GF-D8 (cell line): ENCODE measurements around the gene CD48.
A peak's percentile ranks its signal among the peaks of the same experiment; 100 is the strongest.

Source experiments
- DNase-seq: peaks from one replicate; lab custom pipeline; 2025; lab: John Stamatoyannopoulos, UW

CD48 gene

DNA sequence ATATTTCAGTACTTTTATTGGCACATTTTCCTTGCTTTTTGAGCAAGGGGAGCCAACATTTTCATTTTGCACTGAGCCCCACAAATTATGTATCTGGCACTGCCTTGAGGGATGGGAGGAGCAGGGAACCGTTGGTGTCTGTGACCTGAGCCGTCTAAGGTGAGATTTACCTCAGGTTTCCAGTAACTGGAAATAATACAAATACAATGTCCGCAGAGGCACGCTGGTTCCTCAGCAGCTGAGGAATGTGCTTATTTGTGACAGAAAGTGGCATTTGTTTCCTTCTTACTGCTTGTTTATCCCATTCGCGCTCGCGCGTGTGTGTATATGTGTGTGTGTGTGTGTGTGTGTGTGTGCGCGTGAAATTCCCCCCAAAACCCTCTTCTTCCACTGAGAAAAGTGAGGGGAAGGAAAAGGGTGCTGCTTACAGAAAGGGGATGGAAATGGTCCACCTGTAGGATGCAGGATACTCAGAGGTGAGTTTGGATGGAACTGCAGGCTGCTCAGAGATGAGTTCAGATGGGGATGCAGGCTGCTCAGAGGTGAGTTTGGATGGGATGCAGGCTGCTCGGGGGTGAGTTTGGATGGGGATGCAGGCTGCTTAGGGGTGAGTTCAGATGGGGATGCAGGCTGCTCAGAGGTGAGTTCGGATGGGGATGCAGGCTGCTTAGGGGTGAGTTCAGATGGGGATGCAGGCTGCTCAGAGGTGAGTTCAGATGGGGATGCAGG, 34.6 kb downstream of the CD48 start:
- no peak for DNase-seq

DNA sequence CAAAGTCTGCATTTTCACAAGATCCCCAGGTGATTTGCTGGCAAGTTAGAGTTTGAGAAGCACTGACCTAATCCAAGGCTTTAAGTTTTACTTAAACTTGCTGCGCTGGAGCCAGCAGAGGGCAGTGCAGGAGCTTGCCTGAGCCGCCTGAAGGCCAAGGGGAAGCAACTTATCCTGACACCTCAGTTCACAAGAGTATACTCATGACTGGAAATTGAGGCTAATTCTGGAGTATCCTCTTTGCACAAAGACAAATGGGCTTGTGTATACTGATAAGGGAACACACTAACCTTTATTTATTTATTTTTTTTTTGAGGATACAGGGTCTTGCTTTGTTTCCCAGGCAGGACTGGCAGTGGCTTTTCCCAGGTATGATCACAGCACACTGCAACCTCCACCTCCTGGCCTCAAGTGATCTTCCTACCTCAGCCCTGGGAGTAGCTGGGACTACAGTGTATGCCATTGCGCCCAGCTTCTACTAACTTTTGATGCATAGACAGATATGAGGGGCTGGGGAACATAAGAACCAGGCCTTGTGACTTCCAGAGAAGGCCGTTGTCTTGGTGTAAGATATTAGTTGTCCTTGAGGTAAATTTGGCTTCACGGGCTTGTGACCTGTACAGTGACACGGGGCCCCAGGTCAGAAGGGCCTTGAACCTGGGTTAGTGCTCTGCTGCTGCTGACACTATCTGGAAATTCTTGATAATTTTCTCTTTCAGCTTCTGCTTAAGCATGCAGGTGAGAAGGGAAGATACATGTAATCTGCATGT, 35.8 kb downstream of the CD48 start:
- DNase-seq = peak; percentile 20

DNA sequence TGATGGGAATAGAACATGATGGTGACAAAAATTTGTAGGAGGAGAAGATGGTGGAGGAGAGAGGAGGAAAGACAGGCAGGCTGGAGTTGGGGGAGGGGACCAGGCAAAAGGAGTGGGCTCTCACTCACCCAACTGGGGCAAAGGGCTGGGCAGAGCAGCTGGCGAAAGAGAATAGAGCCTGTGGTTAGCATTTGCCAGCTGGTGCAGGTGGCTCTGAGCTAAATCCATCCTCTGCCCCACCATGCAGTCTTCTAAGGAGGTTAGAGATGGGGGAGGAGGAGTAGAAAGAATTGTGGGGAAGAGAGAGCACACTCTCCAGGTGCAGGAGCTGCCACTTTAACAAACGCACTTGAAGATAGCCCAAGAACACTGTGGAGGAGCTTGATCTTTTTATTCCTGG, 37.2 kb downstream of the CD48 start:
- DNase-seq = no peak

DNA sequence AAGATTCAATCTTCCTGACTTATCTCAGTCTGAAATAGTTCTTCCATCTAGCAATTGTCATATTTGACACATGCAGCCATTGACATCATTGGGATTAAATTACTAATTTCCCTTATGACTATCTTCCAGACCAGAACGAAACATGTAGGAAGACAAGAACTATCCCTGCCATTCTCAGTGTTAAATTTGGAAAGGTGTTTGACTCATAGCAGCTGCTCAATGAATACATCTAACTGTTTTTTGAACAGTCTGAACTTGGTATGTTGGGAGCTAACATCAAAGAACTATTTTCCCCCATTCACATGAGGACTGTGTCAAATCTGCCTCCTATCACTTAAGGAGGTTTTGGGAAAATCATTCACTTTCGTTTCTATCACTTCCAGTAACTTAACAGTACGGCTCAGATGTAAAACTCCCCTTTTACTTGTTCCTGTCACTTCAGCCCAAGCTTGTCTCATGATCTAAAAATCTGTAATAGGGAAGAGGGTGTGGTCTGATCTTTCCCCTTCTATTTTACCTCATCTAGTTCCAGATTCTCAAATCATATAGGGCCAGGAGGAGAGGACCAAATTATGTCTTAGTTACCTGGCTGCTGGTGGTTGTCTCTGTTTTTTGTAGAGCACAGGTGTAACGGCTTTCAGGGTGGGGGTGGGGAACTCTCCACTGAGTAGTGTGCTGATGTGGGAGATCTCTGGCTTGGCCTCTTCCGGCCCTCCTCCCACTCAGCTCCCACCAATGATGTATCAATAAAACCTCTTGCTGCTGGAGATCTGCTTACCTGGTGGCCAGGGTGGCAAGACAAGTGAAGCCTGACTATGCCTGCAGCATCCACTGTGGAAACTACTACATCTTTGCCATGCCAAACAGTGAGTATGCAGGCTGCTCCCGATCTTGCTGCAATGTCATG, 38.6 kb downstream of the CD48 start:
- DNase-seq = no peak

DNA sequence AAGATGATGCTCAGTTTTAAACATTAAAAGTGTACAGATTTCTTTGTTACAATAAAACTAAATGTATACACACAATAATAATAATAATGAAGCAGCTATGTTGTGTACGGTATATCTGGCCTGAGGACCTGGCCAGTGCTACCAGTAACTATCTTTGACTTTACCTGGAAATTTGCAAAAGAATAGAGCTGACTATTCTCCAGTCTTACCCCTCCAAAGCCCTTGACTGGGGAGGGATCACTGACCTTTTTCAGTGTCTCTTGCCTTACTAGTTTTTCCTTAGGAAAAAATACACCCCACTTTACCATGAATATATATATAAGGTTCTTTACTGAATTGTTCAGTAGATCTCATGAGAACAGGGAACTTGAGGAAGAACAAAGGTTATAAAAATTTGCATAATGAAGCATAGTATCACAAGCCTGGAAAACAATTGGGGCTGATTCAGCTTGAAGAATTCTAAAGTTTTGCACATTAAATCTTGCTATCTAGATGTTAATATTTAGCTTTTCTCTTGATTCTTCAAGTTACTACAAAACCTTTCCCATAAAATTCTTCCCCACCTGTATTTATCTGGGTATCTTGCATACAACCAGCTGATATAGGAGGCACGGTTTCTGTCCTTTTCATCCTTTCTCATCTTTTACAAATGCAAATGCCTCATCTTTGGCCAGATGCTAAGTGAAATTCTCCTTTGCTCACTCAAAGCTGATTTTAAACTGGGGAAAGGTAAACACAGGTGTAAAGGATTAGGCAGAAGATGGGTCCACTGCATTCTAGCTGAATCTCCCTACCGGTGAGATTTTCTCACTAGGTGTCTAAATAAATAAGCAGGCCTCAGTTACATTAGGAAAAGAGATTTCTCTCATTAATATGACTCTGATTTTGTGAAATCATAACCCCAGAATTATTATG, 39.8 kb downstream of the CD48 start:
- DNase-seq = no peak

DNA sequence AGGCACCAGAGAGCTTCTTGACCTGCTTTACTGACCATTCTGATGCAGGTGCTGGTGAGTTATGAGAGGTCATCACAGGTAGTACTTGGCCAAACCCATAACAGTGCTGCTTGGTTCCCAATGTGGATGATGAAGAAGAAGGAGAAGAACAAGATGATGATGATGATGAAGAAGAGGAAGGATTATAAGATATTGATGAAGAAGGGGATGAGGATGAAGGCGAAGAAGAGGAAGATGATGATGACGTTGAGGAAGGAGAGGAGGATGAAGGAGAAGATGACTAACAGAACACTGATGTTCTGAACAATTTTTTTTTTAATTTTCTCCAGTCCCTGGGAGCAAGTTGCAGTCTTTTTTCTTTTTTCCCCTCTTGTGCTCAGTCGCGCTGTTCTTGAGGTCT, 40.9 kb downstream of the CD48 start:
- DNase-seq = no peak

DNA sequence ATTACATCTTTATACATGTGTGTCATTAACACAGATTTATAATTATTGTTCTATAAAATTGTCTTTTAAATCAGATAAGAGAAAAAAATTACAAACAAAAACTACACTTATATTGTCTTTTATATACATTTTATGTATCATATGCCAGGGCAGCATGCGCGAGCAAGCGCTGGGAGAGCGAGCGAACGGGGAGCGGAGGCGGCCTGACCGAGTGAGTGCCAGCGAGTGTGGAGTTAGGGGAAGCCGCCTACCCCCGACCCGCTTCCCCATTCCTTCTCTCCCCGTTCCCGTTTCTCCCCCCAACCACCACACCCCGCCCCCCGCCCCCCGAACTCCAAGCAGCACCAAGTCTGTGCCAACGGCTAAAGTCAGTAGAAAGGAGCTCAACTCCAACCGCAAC, 41.8 kb downstream of the CD48 start:
- DNase-seq = no peak

DNA sequence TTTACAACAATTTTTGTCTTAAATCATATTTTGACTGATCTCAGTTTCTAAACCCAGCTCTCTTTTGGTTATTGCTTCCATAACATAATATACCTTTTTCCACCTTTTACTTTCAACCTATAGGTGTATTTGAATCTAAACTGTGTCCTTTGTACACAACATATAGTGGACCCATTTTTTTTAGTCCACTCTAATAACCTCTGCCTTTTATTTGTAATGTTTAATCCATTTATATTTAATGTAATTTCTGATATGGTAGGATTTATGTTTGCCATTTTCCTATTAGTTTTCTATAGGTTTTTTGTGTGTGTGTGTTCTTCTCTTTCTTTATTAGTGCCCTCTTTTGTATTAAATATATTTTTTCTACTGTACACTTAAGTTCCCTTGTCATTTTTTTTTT, 42.3 kb downstream of the CD48 start:
- no peak for DNase-seq

DNA sequence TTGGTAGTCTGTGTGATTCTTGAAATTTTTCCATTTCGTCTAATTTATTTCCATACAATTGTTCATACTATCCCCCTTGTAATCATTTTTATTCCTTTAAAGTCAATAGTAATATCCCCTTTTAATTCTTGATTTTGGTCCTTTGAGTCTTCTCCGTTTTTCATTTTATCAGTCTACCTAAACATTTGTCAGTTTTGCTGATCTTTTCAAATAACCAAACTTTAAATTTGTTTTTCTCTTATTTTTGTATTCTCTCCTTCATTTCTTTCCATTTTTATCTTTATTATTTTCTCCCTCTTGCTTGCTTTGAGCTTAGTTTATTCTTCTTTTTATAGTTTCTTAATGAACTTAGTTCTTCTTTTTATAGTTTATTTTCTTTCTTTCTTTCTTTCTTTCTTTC, 43.7 kb downstream of the CD48 start:
- no peak for DNase-seq

DNA sequence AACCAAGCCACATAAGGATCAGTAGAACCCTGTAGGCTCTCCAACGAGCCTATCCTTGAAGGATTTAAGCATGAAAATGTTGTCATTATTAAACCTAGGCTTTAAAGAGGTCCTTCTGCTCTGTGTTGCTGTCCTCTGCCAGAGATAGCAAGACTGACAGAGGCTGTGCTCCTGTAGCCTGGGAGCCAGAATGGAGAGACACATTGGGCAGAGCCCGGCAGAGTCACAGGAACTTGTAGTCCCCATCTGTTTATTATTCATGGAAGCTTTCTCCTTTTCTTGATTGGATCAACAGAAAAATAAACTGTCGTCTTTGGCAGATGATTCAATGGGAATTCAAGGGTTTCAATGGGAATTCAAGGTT, 45.6 kb downstream of the CD48 start:
- DNase-seq = no peak

DNA sequence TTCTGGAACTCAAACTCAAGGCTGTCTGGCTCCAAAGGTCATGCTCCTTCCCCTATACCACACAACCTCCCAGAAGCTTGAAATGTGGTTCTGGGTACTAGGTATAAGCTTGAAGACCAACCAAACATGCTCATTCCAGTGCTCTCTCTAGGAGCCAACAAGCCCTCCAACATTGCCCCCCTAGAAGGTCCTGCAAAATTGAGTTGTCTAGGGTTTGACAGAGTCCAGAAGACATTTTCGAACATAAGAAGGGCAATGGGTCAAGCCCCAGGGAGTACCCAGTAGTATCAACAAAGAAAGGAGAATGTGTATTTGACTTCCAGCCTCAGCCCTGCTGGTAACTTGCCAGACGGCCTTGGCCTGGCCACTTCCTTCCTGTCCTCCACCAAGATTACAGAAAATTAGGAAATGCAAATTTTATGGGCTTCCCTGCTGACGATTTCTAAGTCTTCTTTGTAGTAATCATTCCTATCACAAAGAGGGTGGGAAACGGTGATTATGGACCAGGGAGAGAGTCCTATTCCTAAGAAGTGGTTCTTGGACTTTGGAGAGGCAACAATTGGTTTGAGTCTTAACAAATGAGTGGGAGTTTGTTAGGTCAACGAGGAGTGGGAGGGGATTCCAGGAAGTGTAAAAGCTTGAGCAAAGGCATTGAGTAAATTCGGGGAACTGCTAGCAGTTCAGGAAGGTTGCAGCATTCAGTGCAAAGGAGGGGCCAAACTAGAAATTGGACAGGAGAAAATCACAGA, 46.1 kb downstream of the CD48 start:
- peak; percentile 96 for DNase-seq

DNA sequence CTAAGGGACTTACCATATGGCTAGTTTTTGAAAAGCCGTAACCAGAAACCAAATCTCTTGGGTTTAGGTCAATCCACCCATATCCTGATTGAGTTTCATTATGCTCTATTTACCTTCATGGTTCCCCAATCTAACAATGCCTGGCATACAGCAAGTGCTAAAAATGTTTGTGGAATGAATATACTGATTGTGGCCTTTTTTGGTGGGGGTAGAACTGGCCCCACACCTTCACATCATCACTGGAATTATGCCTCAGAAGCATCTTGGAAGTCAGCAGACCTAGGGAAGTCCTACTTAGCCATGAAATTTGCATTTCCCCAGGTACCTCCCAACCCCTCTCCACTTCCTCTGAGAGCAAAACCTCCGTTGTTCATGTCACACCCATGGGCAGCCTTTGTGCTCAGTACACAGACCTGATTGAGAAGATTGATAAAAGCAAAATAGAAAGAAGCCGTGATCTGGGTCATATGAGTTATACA, 47.0 kb downstream of the CD48 start:
- DNase-seq = no peak

DNA sequence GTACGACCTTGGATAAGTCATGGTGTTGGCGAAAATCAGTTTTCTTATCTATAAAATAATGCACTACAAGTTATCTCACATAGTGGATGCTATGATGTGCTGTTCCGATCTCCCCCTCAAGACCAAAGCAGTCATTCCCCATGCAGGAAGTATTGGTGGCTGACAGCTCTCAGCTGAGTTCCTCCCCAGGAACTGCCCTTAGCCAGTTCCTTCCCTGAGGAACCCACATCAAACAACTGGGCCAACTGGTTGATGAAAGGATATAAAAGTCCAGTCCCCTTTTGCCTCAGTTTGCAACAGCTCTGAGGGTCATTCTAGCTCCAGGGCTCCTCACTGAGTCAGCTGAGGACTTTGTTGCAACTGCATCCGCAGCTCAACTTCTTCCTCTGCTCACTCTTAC, 48.7 kb downstream of the CD48 start:
- DNase-seq = no peak

DNA sequence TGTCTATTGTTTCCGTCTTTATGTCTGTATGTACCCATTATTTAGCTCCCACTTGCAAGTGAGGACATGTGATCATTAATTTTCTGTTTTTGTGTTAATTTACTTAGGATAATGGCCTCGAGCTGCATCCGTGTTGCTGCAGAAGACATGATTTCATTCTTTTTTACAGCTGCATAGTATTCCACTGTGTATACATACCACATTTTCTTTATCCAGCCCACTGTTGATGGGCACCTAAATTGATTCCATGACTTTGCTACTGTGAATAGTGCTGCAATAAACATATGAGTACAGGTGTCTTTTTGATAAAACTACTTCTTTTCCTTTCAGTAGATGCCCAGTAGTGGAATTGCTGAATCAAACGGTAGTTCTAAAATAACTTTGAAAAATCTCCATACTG, 52.1 kb downstream of the CD48 start:
- DNase-seq = no peak

DNA sequence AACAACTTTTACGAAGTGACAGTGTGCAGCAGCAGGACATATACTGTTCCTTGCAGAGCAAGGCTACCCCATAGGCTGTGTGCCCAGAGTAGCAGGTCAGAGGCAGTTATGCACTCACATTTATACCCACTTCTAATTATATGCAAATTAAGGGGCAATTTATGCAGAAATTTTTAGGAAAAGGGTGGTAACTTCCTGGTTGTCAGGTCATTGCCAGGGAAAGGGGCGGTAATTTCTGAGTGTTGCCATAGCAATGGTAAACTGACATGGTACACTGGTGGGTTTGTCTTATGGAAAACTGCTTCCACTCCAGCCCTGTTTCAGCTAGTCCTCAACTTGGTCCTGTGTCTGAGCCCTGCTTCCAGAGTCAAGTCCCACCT, 52.8 kb downstream of the CD48 start:
- DNase-seq = peak; percentile 40

DNA sequence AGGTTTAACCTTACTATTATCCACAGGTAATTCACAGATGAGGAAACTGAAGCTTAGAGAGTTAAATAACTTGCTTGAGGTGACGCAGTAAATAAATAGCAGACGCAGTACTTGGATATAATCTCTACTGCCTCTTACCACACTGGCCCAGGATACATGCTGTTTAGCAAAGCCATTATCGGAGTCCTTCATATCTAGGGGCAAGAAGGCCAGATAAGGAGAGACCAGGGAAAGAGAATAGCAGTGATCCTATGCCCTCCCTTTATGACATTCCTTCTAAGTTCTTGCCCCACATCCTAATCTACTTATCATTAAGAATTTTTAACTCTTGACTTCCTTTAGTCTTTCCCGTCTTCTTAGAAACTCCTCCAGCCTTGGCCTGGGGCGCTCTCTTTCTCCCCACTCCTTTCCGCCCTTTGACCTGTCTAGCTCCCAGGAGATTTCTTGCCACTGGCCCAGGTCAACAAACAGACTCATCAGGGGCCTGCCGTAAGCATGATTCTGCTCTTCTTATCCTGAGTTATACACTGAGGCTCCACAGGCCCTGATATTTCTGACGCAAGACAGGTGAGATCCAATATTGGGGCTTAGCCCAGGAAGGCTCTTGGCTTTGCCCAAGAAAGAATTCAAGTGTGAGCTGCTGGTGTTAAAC, 53.3 kb downstream of the CD48 start:
- DNase-seq = peak; percentile 41

DNA sequence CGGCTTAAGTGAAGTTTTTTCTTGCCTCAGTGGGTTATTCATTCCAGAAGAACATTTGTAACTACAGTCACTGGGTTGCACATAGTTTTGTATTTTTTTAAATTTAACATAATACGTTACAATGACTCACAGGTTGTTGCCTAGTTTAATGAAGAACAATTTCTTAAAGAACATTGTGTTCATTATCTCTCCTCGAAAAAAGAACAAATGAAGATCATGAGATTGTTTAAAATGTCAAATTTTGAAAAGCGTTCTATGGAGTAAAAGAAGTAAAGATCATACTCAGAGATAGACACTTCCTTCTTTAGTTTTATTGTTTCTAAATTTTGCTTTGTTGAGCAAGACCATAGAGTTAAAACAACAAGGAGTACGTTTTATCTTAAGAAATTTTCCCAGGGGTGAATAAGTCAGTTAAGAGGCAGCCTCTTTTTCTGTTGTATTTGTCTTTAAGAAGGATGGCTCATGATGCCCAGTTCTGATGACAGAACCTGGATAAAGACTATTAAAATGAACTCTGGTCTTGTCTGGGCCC, 54.3 kb downstream of the CD48 start:
- DNase-seq = peak; percentile 57

DNA sequence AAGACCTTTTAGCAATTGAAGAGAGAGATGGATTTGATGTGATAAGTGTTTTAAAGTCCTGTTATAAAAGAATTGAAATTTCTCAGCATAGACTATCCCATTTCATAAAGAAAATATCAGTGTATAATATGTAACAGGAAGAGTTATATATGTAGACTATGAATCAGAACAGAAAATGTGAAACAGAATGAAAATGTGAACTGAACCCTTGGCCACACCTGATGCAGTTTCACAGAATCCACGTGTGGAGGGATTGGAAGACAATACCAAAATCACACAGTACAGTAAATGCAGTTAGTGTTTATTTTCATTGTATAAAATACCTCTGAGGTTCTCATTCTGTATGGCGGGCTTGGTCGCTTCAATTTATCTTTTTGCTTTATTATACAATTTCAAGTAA, 54.9 kb downstream of the CD48 start:
- no peak for DNase-seq

DNA sequence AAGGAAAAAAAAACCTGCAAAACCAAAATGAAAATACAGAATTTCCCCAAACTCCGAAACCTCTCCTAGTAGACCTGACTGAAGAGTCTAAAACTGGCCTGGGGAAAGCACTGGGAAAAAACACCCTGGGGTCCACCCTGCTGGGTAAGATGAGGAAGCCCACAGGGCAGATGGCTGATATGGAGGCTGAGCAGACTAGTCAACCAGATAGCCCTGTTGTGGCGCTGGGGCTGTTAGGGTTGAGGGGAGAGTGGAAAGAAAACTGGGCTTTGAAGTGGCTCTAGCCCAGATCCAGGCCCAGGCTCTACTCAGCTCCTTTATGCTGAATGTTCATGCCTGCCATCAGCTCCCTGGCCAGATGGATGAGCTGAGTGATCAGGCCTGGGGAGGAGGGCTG, 58.0 kb downstream of the CD48 start:
- no peak for DNase-seq
